ENCODE measurements around the gene NXNL1.

NXNL1 gene

GRCh38 chr19:17454576-17455071, 6.1 kb downstream of the NXNL1 start:
- no peak for DNase-seq

GRCh38 chr19:17451820-17452219, 8.9 kb downstream of the NXNL1 start:
- DNase-seq = no peak

- DNase-seq = peak; percentile 37
Measured at GRCh38 chr19:17450264-17451075, 10.3 kb downstream of the NXNL1 start.

- peak; percentile 49 for DNase-seq
Measured at GRCh38 chr19:17448131-17448967, 12.4 kb downstream of the NXNL1 start, which contains the start of gene TMEM221. Gene TMEM221, minus strand, starts transcription at chr19:17448668. Its CDS starts 206 bp downstream, at chr19:17448462.

- no peak for DNase-seq
Measured at GRCh38 chr19:17447704-17448130, 13.0 kb downstream of the NXNL1 start.

GRCh38 chr19:17445526-17446165, 15.1 kb downstream of the NXNL1 start:
- DNase-seq = no peak

- DNase-seq = no peak
Measured at GRCh38 chr19:17441241-17442021, 19.3 kb downstream of the NXNL1 start.

GRCh38 chr19:17436874-17437267, 23.9 kb downstream of the NXNL1 start:
- no peak for DNase-seq

GRCh38 chr19:17436094-17436873, 24.4 kb downstream of the NXNL1 start:
- DNase-seq = no peak

GRCh38 chr19:17435218-17435617, 25.5 kb downstream of the NXNL1 start:
- DNase-seq = no peak

- DNase-seq = no peak
Measured at GRCh38 chr19:17431417-17431816, 29.3 kb downstream of the NXNL1 start.

- DNase-seq = no peak
Measured at GRCh38 chr19:17429641-17430113, 31.0 kb downstream of the NXNL1 start.

GRCh38 chr19:17424743-17425365, 35.9 kb downstream of the NXNL1 start:
- DNase-seq = no peak

GRCh38 chr19:17423429-17424208, 37.1 kb downstream of the NXNL1 start:
- no peak for DNase-seq

GRCh38 chr19:17421942-17422341, 38.8 kb downstream of the NXNL1 start:
- DNase-seq = no peak

GRCh38 chr19:17420475-17420924, 40.2 kb downstream of the NXNL1 start:
- DNase-seq = peak; percentile 27

- peak; percentile 93 for DNase-seq
Measured at GRCh38 chr19:17419621-17420474, 40.9 kb downstream of the NXNL1 start, which contains the start of gene MVB12A. Gene MVB12A, plus strand, starts transcription at chr19:17420047. Its CDS starts 89 bp downstream, at chr19:17420136.

- no peak for DNase-seq
Measured at GRCh38 chr19:17419154-17419620, 41.5 kb downstream of the NXNL1 start.

GRCh38 chr19:17418710-17419109, 42.0 kb downstream of the NXNL1 start:
- DNase-seq = no peak
